GM12891 (cell line): Measurements from ENCODE around the gene CDHR3.

Source experiments
- POLR2A ChIP-seq: IDR thresholded peaks from 2 replicates; pipeline ENCODE4 v1.6.1; 2011; ENCODE audit warnings: low read depth, low read length, control low read depth
- POLR2AphosphoS5 ChIP-seq: IDR thresholded peaks from 2 replicates; pipeline ENCODE4 v1.6.1; 2011; ENCODE audit warnings: low read depth, low read length, control low read depth
- POU2F2 ChIP-seq: IDR thresholded peaks from 2 replicates; pipeline ENCODE4 v1.6.1; 2011; ENCODE audit warnings: low read depth, mild to moderate bottlenecking, control low read depth, low read length, moderate library complexity
- TAF1 ChIP-seq: IDR thresholded peaks from 2 replicates; pipeline ENCODE4 v1.6.1; 2011; ENCODE audit warnings: low read depth, low read length, control low read depth

DNA sequence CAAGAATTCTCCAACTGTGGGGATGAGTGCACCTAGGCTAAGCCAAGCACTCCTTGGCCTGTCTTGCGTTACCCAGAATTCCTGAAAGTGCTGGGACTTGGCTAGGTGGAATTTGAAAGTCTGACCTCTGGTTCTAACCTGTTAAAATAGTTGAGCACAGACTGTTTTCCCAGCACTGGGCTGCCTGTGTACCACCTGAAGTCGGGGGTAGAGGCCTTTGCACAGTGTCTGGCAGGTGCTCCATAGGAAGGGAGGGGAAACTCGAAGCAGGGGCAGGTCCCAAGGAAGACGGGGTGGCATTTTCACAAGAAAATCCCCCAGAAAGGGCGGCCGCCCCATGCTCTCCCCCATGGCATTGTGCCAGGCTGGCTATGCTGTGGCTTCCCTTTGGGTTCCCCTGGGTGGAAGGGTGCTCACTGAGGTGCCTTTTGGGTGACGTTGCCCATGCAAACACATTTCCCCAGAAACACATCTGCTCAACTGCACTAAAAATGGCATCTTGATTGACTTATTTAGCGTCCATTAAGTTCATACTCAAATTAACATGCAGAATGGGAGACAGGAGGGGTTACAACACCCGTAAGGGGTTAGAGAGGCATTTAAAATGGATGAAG, 86.2 kb downstream of the CDHR3 start:
- no peak for TF ChIP-seq POU2F2
- TF ChIP-seq TAF1, result no peak
- no peak for TF ChIP-seq POLR2AphosphoS5
- no peak for TF ChIP-seq POLR2A
